Measurements from ENCODE around the gene GALE.
"Not testable (repeated sequence)": the region's sequence is repeated elsewhere in the genome, so short reads cannot be mapped to it uniquely, and the experiment has no call there.

The GALE gene

DNA sequence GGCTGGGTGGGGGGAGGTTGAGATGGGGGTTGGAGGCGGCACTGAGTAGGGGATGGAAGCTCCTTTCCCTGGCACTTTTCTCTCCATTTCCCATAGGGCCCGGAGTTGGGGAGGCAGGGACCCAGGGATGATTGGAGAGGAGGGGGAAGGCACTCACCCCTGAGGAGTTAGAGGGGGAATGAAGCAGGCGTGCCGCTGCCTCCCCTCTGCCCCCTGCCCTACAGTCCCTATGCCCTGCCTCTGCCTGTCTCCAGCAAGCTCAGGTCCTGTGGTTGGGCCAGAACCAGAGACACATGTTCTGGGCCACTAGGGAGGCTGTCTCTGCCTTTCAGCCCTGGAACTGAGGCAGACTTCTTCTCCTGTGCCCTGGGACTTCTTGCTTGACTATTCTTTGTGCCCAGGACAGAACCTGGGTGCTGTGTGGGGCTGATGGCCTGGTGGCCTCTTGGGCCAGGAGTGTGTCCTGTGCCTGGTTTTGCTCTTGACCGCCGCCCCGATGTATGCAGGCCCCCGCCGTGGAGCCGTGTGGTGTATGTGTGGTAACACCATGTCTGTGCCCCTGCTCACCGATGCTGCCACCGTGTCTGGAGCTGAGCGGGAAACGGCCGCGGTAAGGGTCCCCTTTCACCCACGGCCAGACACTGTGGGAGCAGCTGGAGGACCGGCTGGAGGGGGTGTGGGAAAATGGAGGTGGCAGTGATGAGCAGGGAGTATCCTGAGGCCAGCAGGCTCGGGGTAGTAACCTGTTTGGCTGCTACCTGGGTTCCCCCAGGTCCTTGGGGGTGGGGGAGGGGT lies 8.2 kb downstream of the GALE start:
- Histone ChIP-seq H3K4me3 (ENCODE audit: low read depth, low read length) (peak overlapping the region; percentile 99), H3K27ac (ENCODE audit: low read depth, low read length) (no peak overlapping the region), H3K27me3 (ENCODE audit: insufficient read depth, low read length) (no peaks in the 10 kb centered on the region), H3K79me2 (ENCODE audit: control insufficient read depth, insufficient read depth, low read length, unreplicated experiment) (peaks cover 26% of the 10 kb centered on the region), H3K36me3 (ENCODE audit: insufficient read depth, low read length) (peaks cover 8% of the 10 kb centered on the region; the same call in 1 of the 2 replicates), H3K4me1 (ENCODE audit: control insufficient read depth, insufficient read depth, low read length, unreplicated experiment) (peaks cover 27% of the 10 kb centered on the region), H2AFZ (ENCODE audit: low read length, unreplicated experiment) (no peak overlapping the region)

- H3K79me2 ChIP-seq (ENCODE audit: control insufficient read depth, insufficient read depth, low read length, unreplicated experiment), result peaks cover 26% of the 10 kb centered on the region
- peaks cover 14% of the 10 kb centered on the region; the same call in 1 of the 2 replicates for H3K36me3 ChIP-seq (ENCODE audit: insufficient read depth, low read length)
- peak overlapping the region; percentile 49 for H2AFZ ChIP-seq (ENCODE audit: low read length, unreplicated experiment)
- peak overlapping the region; percentile 99 for H3K4me3 ChIP-seq (ENCODE audit: low read depth, low read length)
- peaks cover 27% of the 10 kb centered on the region for H3K4me1 ChIP-seq (ENCODE audit: control insufficient read depth, insufficient read depth, low read length, unreplicated experiment)
- peak overlapping the region; percentile 95; the same call in 1 of the 2 replicates for H3K27ac ChIP-seq (ENCODE audit: low read depth, low read length)
- no peaks in the 10 kb centered on the region for H3K27me3 ChIP-seq (ENCODE audit: insufficient read depth, low read length)
Observed at GRCh38 chr1:23791516-23792047, 9.0 kb downstream of the GALE start.

- Histone ChIP-seq H2AFZ (ENCODE audit: low read length, unreplicated experiment) (peak within 1 kb of the TSS; percentile 96), H3K79me2 (ENCODE audit: control insufficient read depth, insufficient read depth, low read length, unreplicated experiment) (peaks cover 26% of the 10 kb centered on the region), H3K27ac (ENCODE audit: low read depth, low read length) (peak within 1 kb of the TSS; percentile 95), H3K27me3 (ENCODE audit: insufficient read depth, low read length) (no peaks in the 10 kb centered on the region), H3K4me1 (ENCODE audit: control insufficient read depth, insufficient read depth, low read length, unreplicated experiment) (peaks cover 27% of the 10 kb centered on the region), H3K36me3 (ENCODE audit: insufficient read depth, low read length) (peaks cover 17% of the 10 kb centered on the region; the same call in 1 of the 2 replicates), H3K4me3 (ENCODE audit: low read depth, low read length) (peak within 1 kb of the TSS; percentile 99)
Observed at GRCh38 chr1:23790696-23791515, 9.6 kb downstream of the GALE start, which contains the start of gene LYPLA2. TSS of gene LYPLA2 (plus strand) at chr1:23791145. CDS start at chr1:23792683, 1,538 bp downstream.

- H3K27ac ChIP-seq (ENCODE audit: low read depth, low read length), result peak overlapping the region; percentile 95
- peaks cover 26% of the 10 kb centered on the region for H3K4me1 ChIP-seq (ENCODE audit: control insufficient read depth, insufficient read depth, low read length, unreplicated experiment)
- peaks cover 32% of the 10 kb centered on the region for H3K79me2 ChIP-seq (ENCODE audit: control insufficient read depth, insufficient read depth, low read length, unreplicated experiment)
- no peak overlapping the region for H3K4me3 ChIP-seq (ENCODE audit: low read depth, low read length)
- no peak overlapping the region for H2AFZ ChIP-seq (ENCODE audit: low read length, unreplicated experiment)
- H3K27me3 ChIP-seq (ENCODE audit: insufficient read depth, low read length), result no peaks in the 10 kb centered on the region
- peaks cover 24% of the 10 kb centered on the region; the same call in 1 of the 2 replicates for H3K36me3 ChIP-seq (ENCODE audit: insufficient read depth, low read length)
Observed at GRCh38 chr1:23788695-23789094, 11.9 kb downstream of the GALE start.

GRCh38 chr1:23787701-23788100 lies 12.9 kb downstream of the GALE start:
- peaks cover 25% of the 10 kb centered on the region for H3K79me2 ChIP-seq (ENCODE audit: control insufficient read depth, insufficient read depth, low read length, unreplicated experiment)
- H3K36me3 ChIP-seq (ENCODE audit: insufficient read depth, low read length), result peaks cover 26% of the 10 kb centered on the region; the same call in 1 of the 2 replicates
- peaks cover 17% of the 10 kb centered on the region for H3K4me1 ChIP-seq (ENCODE audit: control insufficient read depth, insufficient read depth, low read length, unreplicated experiment)
- H3K27me3 ChIP-seq (ENCODE audit: insufficient read depth, low read length), result no peaks in the 10 kb centered on the region
- H3K27ac ChIP-seq (ENCODE audit: low read depth, low read length), result no peak overlapping the region
- no peak overlapping the region for H3K4me3 ChIP-seq (ENCODE audit: low read depth, low read length)
- H2AFZ ChIP-seq (ENCODE audit: low read length, unreplicated experiment), result no peak overlapping the region

GRCh38 chr1:23784846-23785245 lies 15.7 kb downstream of the GALE start:
- no peak overlapping the region for H3K27ac ChIP-seq (ENCODE audit: low read depth, low read length)
- H3K27me3 ChIP-seq (ENCODE audit: insufficient read depth, low read length), result no peaks in the 10 kb centered on the region
- H3K36me3 ChIP-seq (ENCODE audit: insufficient read depth, low read length), result peaks cover 29% of the 10 kb centered on the region; the same call in 1 of the 2 replicates
- peaks cover 13% of the 10 kb centered on the region for H3K4me1 ChIP-seq (ENCODE audit: control insufficient read depth, insufficient read depth, low read length, unreplicated experiment)
- H2AFZ ChIP-seq (ENCODE audit: low read length, unreplicated experiment), result no peak overlapping the region
- no peak overlapping the region for H3K4me3 ChIP-seq (ENCODE audit: low read depth, low read length)
- peaks cover 32% of the 10 kb centered on the region for H3K79me2 ChIP-seq (ENCODE audit: control insufficient read depth, insufficient read depth, low read length, unreplicated experiment)

DNA sequence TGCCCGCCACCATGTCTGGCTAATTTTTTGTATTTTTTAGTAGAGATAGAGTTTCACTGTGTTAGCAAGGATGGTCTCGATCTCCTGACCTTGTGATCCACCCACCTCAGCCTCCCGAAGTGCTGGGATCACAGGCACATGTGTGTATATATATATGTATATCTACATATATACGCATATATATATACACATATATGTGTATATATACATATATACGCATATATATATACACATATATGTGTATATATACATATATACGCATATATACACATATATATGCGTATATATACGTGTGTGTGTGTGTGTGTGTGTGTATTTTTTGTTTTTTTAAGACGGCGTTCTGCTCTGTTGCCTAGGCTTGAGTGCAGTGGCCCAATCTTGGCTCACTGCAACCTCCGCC lies 17.4 kb downstream of the GALE start:
- not testable (repeated sequence) for H2AFZ ChIP-seq (ENCODE audit: low read length, unreplicated experiment); H3K27me3 ChIP-seq (ENCODE audit: insufficient read depth, low read length); H3K4me3 ChIP-seq (ENCODE audit: low read depth, low read length); H3K27ac ChIP-seq (ENCODE audit: low read depth, low read length)
- H3K36me3 ChIP-seq (ENCODE audit: insufficient read depth, low read length), result peaks cover 29% of the 10 kb centered on the region; the same call in 1 of the 2 replicates
- H3K79me2 ChIP-seq (ENCODE audit: control insufficient read depth, insufficient read depth, low read length, unreplicated experiment), result peaks cover 48% of the 10 kb centered on the region
- peaks cover 13% of the 10 kb centered on the region for H3K4me1 ChIP-seq (ENCODE audit: control insufficient read depth, insufficient read depth, low read length, unreplicated experiment)

DNA sequence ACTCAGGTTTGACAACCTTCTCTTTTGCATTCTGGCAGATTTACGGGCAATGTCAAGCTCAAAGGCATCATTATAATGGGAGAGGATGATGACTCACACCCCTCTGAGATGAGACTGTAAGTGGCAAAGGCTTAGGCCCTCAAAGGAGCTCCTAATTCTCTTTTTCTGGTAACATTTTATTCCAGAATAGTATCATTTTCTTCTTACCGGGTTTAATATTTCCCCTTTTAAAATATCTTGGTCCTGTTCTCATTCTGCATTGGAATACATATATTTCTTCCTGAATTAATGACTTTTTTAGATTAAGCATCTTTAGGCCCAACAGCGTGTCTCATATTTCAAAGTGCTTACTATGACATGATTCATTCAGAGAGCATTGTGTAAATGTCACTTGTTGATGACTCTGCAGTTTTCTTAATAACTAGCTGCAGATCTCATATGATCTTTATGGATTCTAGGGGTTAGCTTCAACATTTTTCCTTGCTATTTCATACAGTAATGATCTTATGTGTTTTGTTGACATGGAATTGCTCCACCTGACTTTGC lies 20.7 kb downstream of the GALE start:
- peaks cover 62% of the 10 kb centered on the region for H3K79me2 ChIP-seq (ENCODE audit: control insufficient read depth, insufficient read depth, low read length, unreplicated experiment)

GRCh38 chr1:23777979-23778814 lies 22.4 kb downstream of the GALE start, which contains the start of gene PITHD1:
TSS of gene PITHD1 (plus strand) at chr1:23778418. CDS start at chr1:23778516, 98 bp downstream.
- Histone ChIP-seq H3K27me3 (ENCODE audit: insufficient read depth, low read length) (no peaks in the 10 kb centered on the region), H3K4me3 (ENCODE audit: low read depth, low read length) (peak within 1 kb of the TSS; percentile 85), H2AFZ (ENCODE audit: low read length, unreplicated experiment) (peak within 1 kb of the TSS; percentile 33), H3K4me1 (ENCODE audit: control insufficient read depth, insufficient read depth, low read length, unreplicated experiment) (peaks cover 22% of the 10 kb centered on the region), H3K79me2 (ENCODE audit: control insufficient read depth, insufficient read depth, low read length, unreplicated experiment) (peaks cover 53% of the 10 kb centered on the region), H3K36me3 (ENCODE audit: insufficient read depth, low read length) (peaks cover 3% of the 10 kb centered on the region; the same call in 1 of the 2 replicates), H3K27ac (ENCODE audit: low read depth, low read length) (peak within 1 kb of the TSS; percentile 78)

More for the DNA sequence above, 20.7 kb downstream of the GALE start:
- H3K4me3 ChIP-seq (ENCODE audit: low read depth, low read length), result peak overlapping the region; percentile 85
- H3K27ac ChIP-seq (ENCODE audit: low read depth, low read length), result peak overlapping the region; percentile 78
- peaks cover 22% of the 10 kb centered on the region for H3K4me1 ChIP-seq (ENCODE audit: control insufficient read depth, insufficient read depth, low read length, unreplicated experiment)
- no peak overlapping the region for H2AFZ ChIP-seq (ENCODE audit: low read length, unreplicated experiment)
- no peaks in the 10 kb centered on the region for H3K27me3 ChIP-seq (ENCODE audit: insufficient read depth, low read length)
- peaks cover 9% of the 10 kb centered on the region; the same call in 1 of the 2 replicates for H3K36me3 ChIP-seq (ENCODE audit: insufficient read depth, low read length)
